ENCODE measurements around the gene ZMYND15. TPM values are rescaled to one million over a fixed set of nuclear protein-coding genes. Genes with fewer than 3 reads are reported as not detected.

ZMYND15 gene
- total RNA-seq, 1 experiment from 2014 or later, result 0.33 TPM

GRCh38 chr17:4788159-4788806 is 48.6 kb downstream of the ZMYND15 start:
- Histone ChIP-seq H3K36me3 (no peaks in the 10 kb centered on the region), H3K27me3 (no peaks in the 10 kb centered on the region), H3K4me3 (no peak overlapping the region), H3K9me3 (no peaks in the 10 kb centered on the region)
- DNase-seq, result no peak

GRCh38 chr17:4788807-4789700 is 49.4 kb downstream of the ZMYND15 start, which contains the start of gene GLTPD2:
Gene GLTPD2, plus strand, starts transcription at chr17:4788964. Its CDS starts 48 bp downstream, at chr17:4789012.
- no peaks in the 10 kb centered on the region for H3K27me3 ChIP-seq
- H3K4me3 ChIP-seq, result peak within 1 kb of the TSS; percentile 52
- no peaks in the 10 kb centered on the region for H3K36me3 ChIP-seq
- no peaks in the 10 kb centered on the region for H3K9me3 ChIP-seq
- DNase-seq, result no peak

- Histone ChIP-seq H3K27me3 (no peaks in the 10 kb centered on the region), H3K36me3 (no peaks in the 10 kb centered on the region), H3K9me3 (no peaks in the 10 kb centered on the region), H3K4me3 (peak overlapping the region; percentile 52)
- DNase-seq, result no peak
These were observed 50.0 kb downstream of the ZMYND15 start for GRCh38 chr17:4789701-4789950.

- DNase-seq, result peak; percentile 76
- no peaks in the 10 kb centered on the region for H3K36me3 ChIP-seq
- H3K9me3 ChIP-seq, result no peaks in the 10 kb centered on the region
- peak overlapping the region; percentile 52 for H3K4me3 ChIP-seq
- H3K27me3 ChIP-seq, result no peaks in the 10 kb centered on the region
These were observed 50.5 kb downstream of the ZMYND15 start for GRCh38 chr17:4789951-4790704.

DNA sequence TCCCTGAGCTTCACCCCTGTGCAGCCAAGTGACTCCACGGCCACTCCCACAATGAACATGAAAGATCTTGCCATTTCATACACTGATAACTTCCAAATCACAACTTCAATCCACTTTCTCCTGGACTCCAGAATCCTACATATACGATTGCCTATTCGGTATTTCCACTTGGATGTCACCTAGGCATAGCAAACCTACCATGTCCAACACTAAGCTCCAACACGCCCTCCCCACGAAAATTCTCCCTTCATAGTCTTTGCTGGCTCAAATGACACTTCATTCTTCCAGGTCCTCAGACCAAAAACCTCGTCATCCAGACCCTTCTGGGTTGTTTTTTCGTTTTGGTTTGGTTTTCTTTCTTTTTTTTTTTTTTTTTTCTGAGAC is 51.1 kb downstream of the ZMYND15 start:
- H3K4me3 ChIP-seq, result peak overlapping the region; percentile 52
- no peaks in the 10 kb centered on the region for H3K9me3 ChIP-seq
- no peak for DNase-seq
- no peaks in the 10 kb centered on the region for H3K27me3 ChIP-seq
- H3K36me3 ChIP-seq, result no peaks in the 10 kb centered on the region

DNA sequence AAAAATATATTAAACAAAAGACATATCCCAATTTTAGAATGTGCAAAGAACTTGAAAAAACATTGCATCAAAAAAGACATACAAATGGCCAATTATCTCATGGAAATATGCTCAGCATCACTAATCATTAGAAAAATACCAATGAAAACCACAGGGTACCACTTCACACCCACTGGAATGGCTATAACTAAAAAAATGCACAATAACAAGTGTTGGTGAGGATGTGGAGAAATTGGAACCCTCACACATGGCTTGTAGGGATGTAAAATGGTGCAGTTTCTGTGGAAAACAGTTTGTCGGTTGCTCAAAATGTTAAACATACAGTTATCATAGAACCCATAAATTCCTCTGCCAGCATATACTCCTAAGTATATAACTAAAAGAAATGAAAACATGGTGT is 55.5 kb downstream of the ZMYND15 start:
- H3K27me3 ChIP-seq, result no peaks in the 10 kb centered on the region
- DNase-seq, result no peak
- H3K36me3 ChIP-seq, result no peaks in the 10 kb centered on the region
- H3K9me3 ChIP-seq, result no peaks in the 10 kb centered on the region
- H3K4me3 ChIP-seq, result no peak overlapping the region

Other genes starting within 250 kb of the ZMYND15 start
- 0.22 and 4.2 TPM in 2 replicates for gene SPNS2, start 241.0 kb upstream of the ZMYND15 start, total RNA-seq (2014; rRNA removed; shearing (Covaris generic); ENCODE audit: low replicate concordance)
- 34.0 and 63.2 TPM in 2 replicates for gene MYBBP1A, start 184.4 kb upstream of the ZMYND15 start, total RNA-seq (2014; rRNA removed; shearing (Covaris generic); ENCODE audit: low replicate concordance)
- gene GGT6, start 179.3 kb upstream of the ZMYND15 start, total RNA-seq (2014; rRNA removed; shearing (Covaris generic); ENCODE audit: low replicate concordance), result not detected in 2 replicates
- gene SMTNL2, start 155.3 kb upstream of the ZMYND15 start, total RNA-seq (2014; rRNA removed; shearing (Covaris generic); ENCODE audit: low replicate concordance), result not detected in 2 replicates
- not detected in 2 replicates for gene ALOX15, start 98.2 kb upstream of the ZMYND15 start, total RNA-seq (2014; rRNA removed; shearing (Covaris generic); ENCODE audit: low replicate concordance)
- 13.6 and 15.7 TPM in 2 replicates for gene PELP1, start 35.7 kb upstream of the ZMYND15 start, total RNA-seq (2014; rRNA removed; shearing (Covaris generic); ENCODE audit: low replicate concordance)
- gene ARRB2, start 29.2 kb upstream of the ZMYND15 start, total RNA-seq (2014; rRNA removed; shearing (Covaris generic); ENCODE audit: low replicate concordance), result 5.7 and 10.5 TPM in 2 replicates
- gene MED11, start 8.4 kb upstream of the ZMYND15 start, total RNA-seq (2014; rRNA removed; shearing (Covaris generic); ENCODE audit: low replicate concordance), result 13.2 and 19.4 TPM in 2 replicates
- gene CXCL16, start 95 bp downstream of the ZMYND15 start, total RNA-seq (2014; rRNA removed; shearing (Covaris generic); ENCODE audit: low replicate concordance), result 1.8 and 3.7 TPM in 2 replicates
- not detected in 2 replicates for gene TM4SF5, start 32.1 kb downstream of the ZMYND15 start, total RNA-seq (2014; rRNA removed; shearing (Covaris generic); ENCODE audit: low replicate concordance)
- gene VMO1, start 46.5 kb downstream of the ZMYND15 start, total RNA-seq (2014; rRNA removed; shearing (Covaris generic); ENCODE audit: low replicate concordance), result not detected in 2 replicates
- not detected in 2 replicates for gene GLTPD2, start 49.1 kb downstream of the ZMYND15 start, total RNA-seq (2014; rRNA removed; shearing (Covaris generic); ENCODE audit: low replicate concordance)
- gene PSMB6, start 56.3 kb downstream of the ZMYND15 start, total RNA-seq (2014; rRNA removed; shearing (Covaris generic); ENCODE audit: low replicate concordance), result 149 and 177 TPM in 2 replicates
- gene PLD2, start 67.3 kb downstream of the ZMYND15 start, total RNA-seq (2014; rRNA removed; shearing (Covaris generic); ENCODE audit: low replicate concordance), result 3.7 and 5.8 TPM in 2 replicates
- 15.1 and 19.1 TPM in 2 replicates for gene MINK1, start 93.5 kb downstream of the ZMYND15 start, total RNA-seq (2014; rRNA removed; shearing (Covaris generic); ENCODE audit: low replicate concordance)
- gene C17orf107, start 159.7 kb downstream of the ZMYND15 start, total RNA-seq (2014; rRNA removed; shearing (Covaris generic); ENCODE audit: low replicate concordance), result 0.16 and 0.94 TPM in 2 replicates
- 0.07 TPM in 1 of 2 replicates, not detected in the other for gene CHRNE, start 163.3 kb downstream of the ZMYND15 start, total RNA-seq (2014; rRNA removed; shearing (Covaris generic); ENCODE audit: low replicate concordance)
- gene GP1BA, start 192.4 kb downstream of the ZMYND15 start, total RNA-seq (2014; rRNA removed; shearing (Covaris generic); ENCODE audit: low replicate concordance), result not detected in 2 replicates
- gene SLC25A11, start 200.2 kb downstream of the ZMYND15 start, total RNA-seq (2014; rRNA removed; shearing (Covaris generic); ENCODE audit: low replicate concordance), result 48.0 and 87.3 TPM in 2 replicates
- 20.4 and 29.9 TPM in 2 replicates for gene RNF167, start 200.4 kb downstream of the ZMYND15 start, total RNA-seq (2014; rRNA removed; shearing (Covaris generic); ENCODE audit: low replicate concordance)
- gene PFN1, start 208.7 kb downstream of the ZMYND15 start, total RNA-seq (2014; rRNA removed; shearing (Covaris generic); ENCODE audit: low replicate concordance), result 182 and 263 TPM in 2 replicates
- 1.3 TPM in 1 of 2 replicates, not detected in the other for gene ENO3, start 211.3 kb downstream of the ZMYND15 start, total RNA-seq (2014; rRNA removed; shearing (Covaris generic); ENCODE audit: low replicate concordance)
- 32.2 and 88.3 TPM in 2 replicates for gene SPAG7, start 228.0 kb downstream of the ZMYND15 start, total RNA-seq (2014; rRNA removed; shearing (Covaris generic); ENCODE audit: low replicate concordance)
- gene CAMTA2, start 247.8 kb downstream of the ZMYND15 start, total RNA-seq (2014; rRNA removed; shearing (Covaris generic); ENCODE audit: low replicate concordance), result 1.9 and 5.6 TPM in 2 replicates

Data from MG63 (cell line).